Sigmoid colon (tissue), 4 donors: Measurements from ENCODE around the gene FSTL3.

Experiments used
- CTCF ChIP-seq, 4 experiments: fragments of 450-650 bp in 3 of 4; fragments of 200-600 bp in 1 of 4; IDR thresholded peaks; one replicate each; pipeline ENCODE4 v1.5.1; 2016 to 2019; ENCODE audit warnings: antibody characterized with exemption in 4 of 4, mild to moderate bottlenecking in 3 of 4, moderate library complexity in 2 of 4
- EP300 ChIP-seq, 4 donors: sonication (generic); formaldehyde crosslinking; IDR thresholded peaks; one replicate each; pipeline ENCODE4 v1.6.1; 2017; ENCODE audit warnings: antibody characterized with exemption in 4 of 4
- POLR2A ChIP-seq, 2 donors: fragments of 450-650 bp; IDR thresholded peaks; one replicate each; pipeline ENCODE4 v1.6.1; 2016; ENCODE audit warnings: antibody characterized with exemption in 2 of 2, mild to moderate bottlenecking in 2 of 2, moderate library complexity in 2 of 2
- POLR2AphosphoS5 ChIP-seq, 4 donors: sonication (generic); formaldehyde crosslinking; IDR thresholded peaks; one replicate each; pipeline ENCODE4 v1.6.1; 2017; ENCODE audit warnings: antibody characterized with exemption in 4 of 4

- TF ChIP-seq CTCF (IDR thresholded peaks at IDR 0.05) = no peak
- TF ChIP-seq POLR2AphosphoS5 (IDR thresholded peaks at IDR 0.05) = no peak
- TF ChIP-seq EP300 (IDR thresholded peaks at IDR 0.05) = no peak
- TF ChIP-seq POLR2A (IDR thresholded peaks at IDR 0.05) = no peak
These were observed 46.1 kb upstream of the FSTL3 start for GRCh38 chr19:629961-630714.
